Activated CD8-positive, alpha-beta memory T cell treated with anti-CD3 and anti-CD28 coated beads, Interleukin-2, amount 50 U/mL, for 48 hours (primary cell): ENCODE measurements around the gene PSMD6.

ENCODE experiments used
- DNase-seq: peaks from one replicate; pipeline ENCODE4 v3.0.0-alpha.2; 2020

The PSMD6 gene

DNA sequence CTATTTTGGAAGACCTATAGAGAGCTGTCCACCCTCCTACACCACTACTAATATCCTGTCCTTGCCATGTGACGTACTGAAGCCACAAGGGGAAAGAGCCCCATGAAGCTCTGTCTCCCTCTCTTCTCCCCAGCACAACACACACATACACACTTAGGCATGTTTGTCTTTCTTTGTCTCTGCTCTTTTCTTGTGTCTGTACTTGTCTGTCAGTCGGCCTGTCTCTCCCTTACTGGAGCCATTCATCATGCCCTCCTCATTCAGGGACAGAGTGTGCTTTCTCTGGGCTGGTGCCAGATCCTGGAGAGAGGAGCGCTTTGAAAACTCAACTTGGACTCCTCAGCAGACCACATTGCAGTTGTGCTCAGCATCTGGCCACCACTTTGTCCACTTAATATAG, 47.6 kb downstream of the PSMD6 start:
- DNase-seq = no peak

DNA sequence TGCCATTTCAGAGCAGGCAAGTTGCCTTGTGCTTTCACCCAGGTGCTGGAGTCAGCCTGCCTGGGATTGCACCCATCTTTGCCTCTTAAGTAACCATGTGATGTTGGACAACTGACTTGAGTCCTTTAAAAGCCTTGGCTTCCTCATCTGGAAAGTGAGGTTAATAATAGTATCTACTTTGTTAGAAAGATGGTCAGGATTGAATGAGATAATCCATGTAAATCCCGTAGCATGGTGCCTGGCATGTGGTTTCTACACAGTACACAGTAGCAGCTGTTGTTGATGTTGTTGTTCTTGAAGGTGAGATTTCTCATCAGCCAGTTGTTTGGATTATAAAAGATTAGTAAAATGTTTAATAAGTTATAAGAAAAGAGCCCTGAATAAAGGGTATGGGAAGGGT, 48.8 kb downstream of the PSMD6 start:
- no peak for DNase-seq

GRCh38 chr3:63973406-63973805, 49.9 kb downstream of the PSMD6 start:
- DNase-seq = no peak

DNA sequence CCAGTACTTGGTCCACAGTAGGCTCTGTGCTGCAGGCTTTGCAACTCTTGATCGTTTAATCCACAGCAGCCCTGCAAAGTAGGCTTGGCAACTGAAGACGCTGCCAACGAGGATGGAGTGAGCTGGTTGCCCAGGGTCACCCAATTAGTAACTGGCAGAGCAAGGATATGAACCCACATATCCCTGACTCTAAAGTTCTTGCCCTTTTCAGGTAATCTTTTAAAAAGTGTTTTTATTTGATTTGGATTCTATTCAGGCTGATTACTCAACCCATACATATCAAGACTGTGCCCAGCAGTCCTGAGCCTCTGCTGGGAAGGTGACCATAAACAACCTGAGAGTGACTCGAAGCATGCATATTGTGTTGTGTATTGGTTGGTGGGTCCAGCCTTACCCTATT, 50.3 kb downstream of the PSMD6 start:
- DNase-seq = no peak

GRCh38 chr3:63972196-63972595, 51.1 kb downstream of the PSMD6 start:
- DNase-seq = no peak

DNA sequence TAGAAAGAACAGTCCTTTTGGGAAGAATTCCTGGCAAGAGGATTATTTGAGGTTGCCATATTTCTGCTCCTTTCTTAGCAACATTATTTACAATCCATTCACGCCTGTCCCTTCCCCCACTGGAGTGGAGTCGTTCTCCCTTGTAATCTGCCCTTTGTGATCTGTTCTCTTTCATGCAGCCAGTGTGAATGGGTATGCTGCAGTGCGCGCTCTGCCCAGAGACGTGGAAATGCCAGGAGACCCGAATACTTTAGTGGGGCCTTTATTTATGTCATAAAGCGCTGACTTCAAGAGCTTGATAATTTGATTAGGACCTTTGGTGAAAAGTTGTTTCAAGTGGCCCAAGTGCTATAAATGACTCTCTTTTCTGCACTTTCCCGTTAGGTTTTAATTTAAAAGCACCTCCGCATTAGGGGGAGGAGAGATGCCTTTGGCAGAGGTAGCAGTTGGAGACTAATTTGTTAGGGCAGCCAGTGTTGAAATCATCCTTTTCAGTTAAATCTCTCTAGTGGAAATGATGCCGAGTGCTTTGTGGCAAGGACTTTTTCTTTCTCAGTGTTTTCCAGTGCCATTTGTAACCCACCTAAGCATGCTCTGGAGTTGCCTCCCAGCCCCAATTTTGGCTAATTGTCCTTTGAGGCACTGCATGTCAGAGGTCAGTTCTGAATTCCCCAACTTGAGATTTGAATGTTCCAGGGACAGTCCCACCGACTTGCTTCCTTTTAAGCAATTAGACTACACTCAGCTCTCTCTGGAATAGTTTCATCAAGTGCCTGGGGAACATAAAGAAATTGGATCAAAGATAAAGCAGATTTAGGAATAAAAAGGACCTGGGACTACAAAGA, 52.4 kb downstream of the PSMD6 start:
- no peak for DNase-seq

DNA sequence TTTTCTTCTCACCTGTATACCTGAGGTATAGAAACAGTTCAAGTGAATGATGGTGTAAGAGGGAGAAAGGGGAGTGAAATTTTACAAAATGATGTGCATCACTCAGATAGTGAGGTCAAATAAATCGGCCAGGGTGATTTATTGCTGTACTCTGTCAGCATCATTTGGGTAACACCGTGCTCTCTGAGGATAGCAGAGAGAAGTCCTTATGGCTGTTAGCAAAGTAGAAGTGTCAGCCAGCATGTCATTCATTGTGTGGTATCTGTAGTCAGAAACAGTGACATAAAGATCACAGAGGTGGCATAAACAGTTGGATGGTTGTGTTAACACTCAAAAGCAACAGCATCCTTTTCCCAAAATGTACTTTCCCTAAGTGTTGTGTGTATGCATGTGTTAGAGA, 53.4 kb downstream of the PSMD6 start:
- DNase-seq = no peak

GRCh38 chr3:63968612-63969350, 54.5 kb downstream of the PSMD6 start:
- DNase-seq = no peak

- no peak for DNase-seq
These were observed 55.4 kb downstream of the PSMD6 start for GRCh38 chr3:63967675-63968611.

DNA sequence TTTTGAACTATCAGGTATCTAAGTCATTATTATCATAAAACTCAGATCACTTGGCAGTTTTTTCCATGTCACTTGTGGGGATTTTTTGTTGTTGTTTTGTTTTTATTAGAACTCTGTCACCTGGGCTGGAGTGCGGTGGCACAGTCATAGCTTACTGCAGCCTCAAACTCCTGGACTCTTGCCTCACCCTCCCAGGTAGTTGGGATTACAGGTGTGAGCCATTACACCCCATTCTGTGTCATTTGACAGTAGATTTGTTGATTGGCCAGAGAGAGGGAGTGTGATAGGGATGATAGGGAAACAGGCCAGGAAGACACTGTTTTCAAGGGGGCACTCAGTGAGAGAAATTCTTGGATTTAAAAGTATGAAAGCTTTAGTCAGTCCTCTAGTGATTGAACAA, 56.4 kb downstream of the PSMD6 start:
- no peak for DNase-seq

- no peak for DNase-seq
These were observed 57.3 kb downstream of the PSMD6 start for GRCh38 chr3:63966007-63966406.

DNA sequence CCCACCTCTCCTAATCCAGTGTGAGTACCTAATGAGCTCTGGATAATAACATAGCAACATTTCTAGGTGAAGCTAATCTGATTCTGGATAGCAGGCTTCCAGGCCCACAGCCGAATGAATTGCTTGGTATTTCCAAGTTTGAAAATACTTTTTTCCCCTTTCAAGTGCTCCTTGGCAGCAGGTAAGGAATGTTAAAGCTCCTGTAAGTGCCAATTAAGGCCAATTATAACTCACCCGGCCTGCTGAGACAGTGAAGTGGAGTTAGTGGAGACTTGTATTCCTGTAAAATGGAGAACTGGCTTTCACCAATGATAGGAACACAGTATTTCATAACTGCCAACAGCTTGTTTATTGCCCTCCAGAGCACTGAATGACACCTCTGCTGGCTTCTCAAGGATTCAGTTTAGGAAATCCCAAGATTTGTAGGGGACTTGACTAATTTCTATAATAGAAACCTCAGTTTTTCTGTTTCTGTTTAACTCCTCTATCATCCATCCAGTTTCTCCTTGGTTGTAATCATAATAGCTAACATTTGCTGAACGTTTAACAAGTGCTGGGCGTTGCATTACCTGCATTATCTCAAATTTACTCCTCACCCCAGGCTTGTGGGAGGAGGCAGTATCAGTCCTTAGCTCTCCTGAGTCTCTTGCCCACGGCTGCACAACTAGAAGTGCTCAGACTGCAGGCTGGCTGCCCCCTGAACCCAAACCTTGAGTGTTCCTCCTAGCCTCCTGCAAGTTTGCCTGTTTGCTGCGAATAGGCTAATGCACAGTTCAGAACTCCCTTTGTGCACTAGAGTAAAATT, 58.4 kb downstream of the PSMD6 start:
- no peak for DNase-seq

DNA sequence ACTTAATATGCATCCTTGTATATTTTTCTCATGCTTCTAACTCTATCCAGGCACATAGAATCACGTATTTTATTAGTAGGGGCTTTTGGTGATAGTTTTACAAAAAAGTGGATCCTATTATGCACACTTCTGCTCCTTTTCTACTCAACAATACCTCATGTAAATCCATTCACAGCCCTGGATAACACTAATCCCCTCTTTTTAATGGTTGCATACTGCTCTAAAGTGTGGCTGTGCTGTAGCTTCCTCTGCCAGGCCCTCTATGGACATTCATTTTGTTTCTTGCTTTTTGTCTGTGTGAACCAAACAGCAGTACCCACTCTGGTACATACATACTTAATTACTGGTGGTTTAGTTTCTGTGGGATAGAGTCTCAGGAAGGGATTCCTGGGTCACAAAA, 59.8 kb downstream of the PSMD6 start:
- DNase-seq = no peak

DNA sequence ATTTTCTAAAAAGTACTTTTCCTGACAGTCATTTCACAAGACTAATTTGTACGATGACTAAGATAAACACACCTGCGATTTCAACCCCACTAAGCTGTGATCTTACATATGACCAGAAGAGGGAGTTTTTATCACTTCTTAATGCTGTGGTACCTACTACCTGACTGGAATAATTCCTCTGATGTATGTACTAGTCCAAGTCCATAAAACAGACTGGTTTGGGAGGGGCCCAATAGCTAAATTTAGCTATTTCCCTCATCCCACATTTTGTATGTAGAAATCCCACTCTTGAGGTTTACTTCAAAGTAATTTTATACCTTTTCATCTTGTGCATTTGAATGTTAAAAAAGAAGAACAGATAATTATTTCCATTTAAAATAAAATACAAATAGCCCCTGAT, 61.4 kb downstream of the PSMD6 start:
- DNase-seq = no peak
